Measurements from ENCODE around the gene SDF4.

Gene SDF4

GRCh38 chr1:1244192-1244811 lies 12.5 kb upstream of the SDF4 start:
- no peaks in the 10 kb centered on the region for H3F3A ChIP-seq (ENCODE audit: insufficient read depth)
- H3K9me3 ChIP-seq (ENCODE audit: insufficient read depth, low read length) = no peaks in the 10 kb centered on the region
- no peak overlapping the region for H2AFZ ChIP-seq (ENCODE audit: low read depth, low read length, severe bottlenecking)
- no peaks in the 10 kb centered on the region for H3K36me3 ChIP-seq (ENCODE audit: low read length)
- H3K4me2 ChIP-seq (ENCODE audit: low read depth, low read length, poor library complexity, severe bottlenecking) = no peak overlapping the region
- H3K27me3 ChIP-seq (ENCODE audit: low read length) = no peaks in the 10 kb centered on the region
- H4K20me1 ChIP-seq (ENCODE audit: low read depth, low read length) = no peaks in the 10 kb centered on the region
- H3K27ac ChIP-seq (ENCODE audit: low read depth, low read length) = no peak overlapping the region
- H3K9ac ChIP-seq (ENCODE audit: low read length) = no peak overlapping the region
- no peak for TF ChIP-seq CTCF (IDR thresholded peaks at IDR 0.05; ENCODE audit: insufficient read depth, low read length, poor library complexity, severe bottlenecking)
- no peak for TF ChIP-seq EZH2phosphoT487 (conservative IDR thresholded peaks at IDR 0.05; ENCODE audit: low read length)
- H3K9me2 ChIP-seq (replicated peaks; ENCODE audit: insufficient read depth, low read length) = no peaks in the 10 kb centered on the region
- H3K79me2 ChIP-seq (ENCODE audit: insufficient read depth, low read length) = no peaks in the 10 kb centered on the region
- H3K4me3 ChIP-seq (ENCODE audit: insufficient read depth, low read length, poor library complexity, severe bottlenecking) = no peak overlapping the region

- no peaks in the 10 kb centered on the region for H3K27me3 ChIP-seq (ENCODE audit: low read length)
- no peak overlapping the region for H3K9ac ChIP-seq (ENCODE audit: low read length)
- H3K36me3 ChIP-seq (ENCODE audit: low read length) = no peaks in the 10 kb centered on the region
- H3K79me2 ChIP-seq (ENCODE audit: insufficient read depth, low read length) = no peaks in the 10 kb centered on the region
- no peak overlapping the region for H2AFZ ChIP-seq (ENCODE audit: low read depth, low read length, severe bottlenecking)
- H4K20me1 ChIP-seq (ENCODE audit: low read depth, low read length) = no peaks in the 10 kb centered on the region
- H3F3A ChIP-seq (ENCODE audit: insufficient read depth) = no peaks in the 10 kb centered on the region
- H3K4me2 ChIP-seq (ENCODE audit: low read depth, low read length, poor library complexity, severe bottlenecking) = no peak overlapping the region
- no peaks in the 10 kb centered on the region for H3K9me3 ChIP-seq (ENCODE audit: insufficient read depth, low read length)
- H3K4me3 ChIP-seq (ENCODE audit: insufficient read depth, low read length, poor library complexity, severe bottlenecking) = no peak overlapping the region
- no peak for TF ChIP-seq EZH2phosphoT487 (conservative IDR thresholded peaks at IDR 0.05; ENCODE audit: low read length)
- no peak for TF ChIP-seq CTCF (IDR thresholded peaks at IDR 0.05; ENCODE audit: insufficient read depth, low read length, poor library complexity, severe bottlenecking)
- no peak overlapping the region for H3K27ac ChIP-seq (ENCODE audit: low read depth, low read length)
- no peaks in the 10 kb centered on the region for H3K9me2 ChIP-seq (replicated peaks; ENCODE audit: insufficient read depth, low read length)
Measured at GRCh38 chr1:1243807-1244191, 12.0 kb upstream of the SDF4 start.

- no peak overlapping the region for H3K9ac ChIP-seq (ENCODE audit: low read length)
- no peaks in the 10 kb centered on the region for H3K9me2 ChIP-seq (replicated peaks; ENCODE audit: insufficient read depth, low read length)
- no peaks in the 10 kb centered on the region for H3K27me3 ChIP-seq (ENCODE audit: low read length)
- H3K4me3 ChIP-seq (ENCODE audit: insufficient read depth, low read length, poor library complexity, severe bottlenecking) = no peak overlapping the region
- no peaks in the 10 kb centered on the region for H3K36me3 ChIP-seq (ENCODE audit: low read length)
- no peak overlapping the region for H3K4me2 ChIP-seq (ENCODE audit: low read depth, low read length, poor library complexity, severe bottlenecking)
- no peaks in the 10 kb centered on the region for H3K9me3 ChIP-seq (ENCODE audit: insufficient read depth, low read length)
- no peaks in the 10 kb centered on the region for H3F3A ChIP-seq (ENCODE audit: insufficient read depth)
- no peaks in the 10 kb centered on the region for H4K20me1 ChIP-seq (ENCODE audit: low read depth, low read length)
- no peak overlapping the region for H2AFZ ChIP-seq (ENCODE audit: low read depth, low read length, severe bottlenecking)
- TF ChIP-seq CTCF (IDR thresholded peaks at IDR 0.05; ENCODE audit: insufficient read depth, low read length, poor library complexity, severe bottlenecking) = no peak
- H3K79me2 ChIP-seq (ENCODE audit: insufficient read depth, low read length) = no peaks in the 10 kb centered on the region
- no peak overlapping the region for H3K27ac ChIP-seq (ENCODE audit: low read depth, low read length)
Measured at GRCh38 chr1:1243266-1243660, 11.5 kb upstream of the SDF4 start.

Measured in SU-DHL-6 (cell line).